ENCODE results near the gene MACROH2A1. TPM values are rescaled to one million over a fixed set of nuclear protein-coding genes. Genes with fewer than 3 reads are reported as not detected.

The MACROH2A1 gene
- total RNA-seq, 2 donors from 2014 or later = 189 to 191 TPM

DNA sequence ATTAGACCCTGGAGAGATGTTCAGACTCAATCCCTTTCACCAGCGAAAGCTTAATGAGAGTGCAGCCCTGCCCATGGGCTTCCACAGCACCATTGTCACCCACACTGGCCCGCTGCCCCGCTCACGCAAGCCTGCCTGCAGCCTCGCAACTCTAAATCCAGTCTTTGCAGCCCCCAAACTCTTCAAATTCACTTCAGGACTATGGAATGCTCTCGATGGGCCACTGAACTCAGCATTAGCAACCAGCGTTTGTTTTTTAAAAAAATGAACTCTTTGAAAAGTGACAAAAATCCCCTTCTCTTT, 31.1 kb upstream of the MACROH2A1 start:
- WGBS = 65% methylated on average over 7 of the region's 7 CpGs
- Histone ChIP-seq H3K27me3 (replicated peaks; ENCODE audit: insufficient read depth) (no peaks in the 10 kb centered on the region), H3K36me3 (no peaks in the 10 kb centered on the region), H3K4me3 (no peak overlapping the region), H3K27ac (no peak overlapping the region), H3K9me3 (no peaks in the 10 kb centered on the region), H3K4me1 (replicated peaks) (no peaks in the 10 kb centered on the region)
- intact Hi-C loops (cut with DNase I) = no loop called here
- TF ChIP-seq POLR2A (IDR thresholded peaks at IDR 0.05) = no peak
- DNase-seq (ENCODE audit: low spot score) = no peak

- WGBS = 44% methylated on average over 12 of the region's 12 CpGs
- H3K27me3 ChIP-seq (replicated peaks; ENCODE audit: insufficient read depth) = no peaks in the 10 kb centered on the region
These were observed 30.5 kb upstream of the MACROH2A1 start for GRCh38 chr5:135429301-135430134.

DNA sequence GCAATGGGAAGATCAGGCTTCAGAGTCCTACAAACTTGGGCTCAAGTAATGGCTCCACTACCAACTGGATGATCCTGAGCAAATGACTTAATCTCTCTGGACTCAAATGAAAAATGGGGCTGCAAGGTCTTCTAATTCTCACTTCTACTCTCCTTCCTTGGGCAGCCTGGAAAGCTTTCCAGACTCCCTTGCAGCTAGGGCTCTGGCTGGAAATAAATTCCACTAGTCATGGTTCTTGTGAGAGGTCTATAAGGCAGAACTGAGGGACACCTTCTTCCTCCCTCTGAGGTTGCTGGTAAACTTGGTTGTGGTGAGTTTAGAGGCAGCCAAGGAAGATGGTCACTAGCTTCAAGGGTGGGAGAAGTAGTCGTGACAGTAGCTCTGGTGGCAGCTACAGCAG, 29.6 kb upstream of the MACROH2A1 start:
- no peaks in the 10 kb centered on the region for H3K27me3 ChIP-seq (replicated peaks; ENCODE audit: insufficient read depth)
- WGBS = 82% methylated on average over 1 of the region's 1 CpG
- intact Hi-C loops (cut with DNase I) = no loop called here

More at GRCh38 chr5:135429301-135430134, 30.5 kb upstream of the MACROH2A1 start:
- no peak overlapping the region for H3K4me3 ChIP-seq
- no peak for DNase-seq (ENCODE audit: low spot score)
- intact Hi-C loops (cut with DNase I) = no loop called here
- no peaks in the 10 kb centered on the region for H3K4me1 ChIP-seq (replicated peaks)
- H3K36me3 ChIP-seq = no peaks in the 10 kb centered on the region
- TF ChIP-seq POLR2AphosphoS5 (IDR thresholded peaks at IDR 0.05) (no peak), CTCF (IDR thresholded peaks at IDR 0.05) (no peak), POLR2A (IDR thresholded peaks at IDR 0.05) (no peak)
- no peaks in the 10 kb centered on the region for H3K9me3 ChIP-seq
- no peak overlapping the region for H3K27ac ChIP-seq

DNA sequence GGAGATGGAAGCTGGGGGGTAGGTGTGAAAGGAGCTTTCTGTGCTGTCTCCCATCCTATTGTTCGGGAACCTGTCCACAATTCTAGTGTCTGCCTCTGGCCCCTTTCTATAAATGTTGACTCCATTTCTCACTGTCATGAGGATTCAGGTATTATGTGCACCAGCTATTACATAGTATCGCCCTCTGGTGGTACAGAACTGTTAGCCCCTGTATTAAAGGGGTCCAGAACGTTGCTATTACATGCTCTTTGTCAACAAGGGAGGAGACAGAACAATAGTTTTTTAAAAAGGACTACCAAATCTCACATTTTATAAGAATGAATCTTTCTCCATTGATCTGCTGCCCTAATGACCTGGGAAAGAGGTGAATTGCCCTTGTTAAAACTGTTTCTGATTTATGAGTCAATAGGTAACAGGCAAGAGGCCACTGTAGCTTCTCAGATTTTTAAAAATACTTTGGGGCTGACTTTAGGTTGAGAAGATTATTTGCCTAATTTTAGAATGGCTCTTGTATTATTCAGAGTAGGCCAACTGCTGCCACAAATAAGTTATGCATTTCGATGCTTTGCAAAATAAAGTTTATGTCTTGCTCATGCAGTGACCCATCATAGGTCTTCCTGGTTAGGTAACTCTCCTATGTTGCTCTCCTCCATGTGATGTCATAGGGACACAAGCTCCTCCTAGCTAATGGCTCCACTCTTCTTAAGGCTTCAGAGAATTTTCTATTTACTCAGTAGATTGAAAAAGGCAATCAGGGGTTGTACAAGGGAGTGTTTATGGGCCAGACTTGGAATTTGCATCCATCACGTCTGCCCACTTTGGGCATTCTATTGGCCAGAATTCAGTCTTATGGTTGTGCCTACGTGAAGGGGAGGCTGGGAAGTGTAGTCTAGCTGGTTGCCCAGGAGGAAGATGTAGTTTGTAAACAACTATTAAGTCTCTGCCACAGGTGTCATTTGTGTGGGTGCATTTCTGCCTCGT, 27.4 kb upstream of the MACROH2A1 start:
- 57% methylated on average over 7 of the region's 7 CpGs for WGBS
- TF ChIP-seq POLR2A (IDR thresholded peaks at IDR 0.05) = no peak
- no peak for TF ChIP-seq POLR2AphosphoS5 (IDR thresholded peaks at IDR 0.05)
- TF ChIP-seq CTCF (IDR thresholded peaks at IDR 0.05) = peak in 3 of 4 experiments; percentile 38 to 63 (median 42)
- Histone ChIP-seq H3K9me3 (no peaks in the 10 kb centered on the region), H3K4me3 (no peak overlapping the region), H3K27ac (no peak overlapping the region), H3K36me3 (no peaks in the 10 kb centered on the region), H3K4me1 (replicated peaks) (no peaks in the 10 kb centered on the region), H3K27me3 (replicated peaks; ENCODE audit: insufficient read depth) (no peaks in the 10 kb centered on the region)
- intact Hi-C loops (cut with DNase I) = no loop called here
- no peak for DNase-seq (ENCODE audit: low spot score)

More for the DNA sequence above, 29.6 kb upstream of the MACROH2A1 start:
- Histone ChIP-seq H3K4me1 (replicated peaks) (no peaks in the 10 kb centered on the region), H3K9me3 (no peaks in the 10 kb centered on the region), H3K27ac (no peak overlapping the region), H3K4me3 (no peak overlapping the region), H3K36me3 (no peaks in the 10 kb centered on the region)
- DNase-seq (ENCODE audit: low spot score) = no peak
- no peak for TF ChIP-seq POLR2A (IDR thresholded peaks at IDR 0.05)
- no peak for TF ChIP-seq CTCF (IDR thresholded peaks at IDR 0.05)
- no peak for TF ChIP-seq POLR2AphosphoS5 (IDR thresholded peaks at IDR 0.05)

DNA sequence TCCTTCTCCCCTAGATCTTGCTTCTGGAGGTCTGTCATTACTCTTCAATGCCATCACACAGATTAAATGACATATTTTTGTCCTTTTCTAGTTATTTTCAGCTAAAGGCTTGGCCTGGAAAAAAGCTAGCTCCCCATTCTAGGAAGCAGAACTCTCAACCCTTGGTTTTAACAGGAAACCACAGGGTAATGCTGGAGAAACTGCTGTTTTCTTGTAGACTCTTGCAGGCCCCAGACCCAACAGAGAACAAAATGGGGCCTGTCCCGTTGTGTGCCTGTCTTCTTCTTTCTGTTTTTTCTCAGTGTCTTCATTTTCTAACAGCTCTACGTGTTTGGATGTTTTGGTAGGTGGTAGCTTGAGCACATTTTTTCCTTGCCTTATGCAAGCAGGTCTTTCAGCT, 26.6 kb upstream of the MACROH2A1 start:
- H3K27ac ChIP-seq = no peak overlapping the region
- DNase-seq (ENCODE audit: low spot score) = no peak
- intact Hi-C loops (cut with DNase I) = no loop called here
- 45% methylated on average over 2 of the region's 2 CpGs for WGBS
- H3K4me1 ChIP-seq (replicated peaks) = no peaks in the 10 kb centered on the region
- H3K27me3 ChIP-seq (replicated peaks; ENCODE audit: insufficient read depth) = no peaks in the 10 kb centered on the region
- no peak for TF ChIP-seq POLR2A (IDR thresholded peaks at IDR 0.05)
- TF ChIP-seq POLR2AphosphoS5 (IDR thresholded peaks at IDR 0.05) = no peak
- no peak for TF ChIP-seq CTCF (IDR thresholded peaks at IDR 0.05)
- no peak overlapping the region for H3K4me3 ChIP-seq
- H3K36me3 ChIP-seq = no peaks in the 10 kb centered on the region
- H3K9me3 ChIP-seq = no peaks in the 10 kb centered on the region
